SU-DHL-6 (cell line): ENCODE measurements around the gene SULF2.

Source experiments
- H2AFZ ChIP-seq: fragments of 200-600 bp; sonication (generic); 2 replicates; pipeline ENCODE4 v1.6.1; 2014; ENCODE audit warnings: low read depth, mild to moderate bottlenecking, moderate library complexity, mixed read lengths, antibody characterized with exemption, low read length; ENCODE audit not compliant: severe bottlenecking
- H3F3A ChIP-seq: fragments of 200-600 bp; shearing (Covaris generic); 2 replicates; pipeline ENCODE4 v1.6.0; 2016; ENCODE audit warnings: antibody characterized with exemption, mild to moderate bottlenecking; ENCODE audit not compliant: insufficient read depth
- H3K27ac ChIP-seq: fragments of 200-600 bp; sonication (generic); 2 replicates; pipeline ENCODE4 v1.5.1; 2016; ENCODE audit warnings: low read depth, mild to moderate bottlenecking, low read length, moderate library complexity, mixed read lengths
- H3K27me3 ChIP-seq: fragments of 200-600 bp; sonication (generic), shearing (Covaris generic); 2 replicates; pipeline ENCODE4 v1.6.0; 2014; ENCODE audit warnings: mild to moderate bottlenecking, low read length
- H3K36me3 ChIP-seq: fragments of 200-600 bp; sonication (generic); 2 replicates; pipeline ENCODE4 v1.6.1; 2014; ENCODE audit warnings: mild to moderate bottlenecking, low read length, mixed read lengths
- H3K4me2 ChIP-seq: fragments of 300-600, 200-600 bp; shearing (Covaris generic), sonication (generic); 2 replicates; pipeline ENCODE4 v1.6.0; 2014; ENCODE audit warnings: low read length, low read depth, mild to moderate bottlenecking; ENCODE audit not compliant: poor library complexity, severe bottlenecking
- H3K4me3 ChIP-seq: fragments of 200-600 bp; sonication (generic); 2 replicates; pipeline ENCODE4 v1.5.1; 2014; ENCODE audit warnings: antibody characterized with exemption, low read length, mild to moderate bottlenecking, mixed read lengths; ENCODE audit not compliant: insufficient read depth, poor library complexity, severe bottlenecking
- H3K79me2 ChIP-seq: fragments of 200-600 bp; sonication (generic); 2 replicates; pipeline ENCODE4 v1.6.1; 2014; ENCODE audit warnings: mild to moderate bottlenecking, low read length, moderate library complexity; ENCODE audit not compliant: insufficient read depth
- H3K9ac ChIP-seq: fragments of 200-600 bp; sonication (generic); 2 replicates; pipeline ENCODE4 v1.7.0; 2014; ENCODE audit warnings: mild to moderate bottlenecking, low read length
- H3K9me2 ChIP-seq: fragments of 200-600 bp; sonication (generic); replicated peaks from 2 replicates; pipeline ENCODE4 v1.6.1; 2014; ENCODE audit warnings: low read length; ENCODE audit not compliant: insufficient read depth
- H3K9me3 ChIP-seq: fragments of 200-600 bp; sonication (generic); 2 replicates; pipeline ENCODE4 v1.6.1; 2014; ENCODE audit warnings: low read length, mixed read lengths; ENCODE audit not compliant: insufficient read depth
- H4K20me1 ChIP-seq: fragments of 200-600 bp; sonication (generic); 2 replicates; pipeline ENCODE4 v1.6.1; 2014; ENCODE audit warnings: low read depth, mild to moderate bottlenecking, antibody characterized with exemption, low read length, moderate library complexity, mixed read lengths
- EZH2phosphoT487 ChIP-seq: fragments of 200-600 bp; sonication (generic), shearing (Covaris generic); conservative IDR thresholded peaks from 2 replicates; pipeline ENCODE4 v1.6.1; 2018; ENCODE audit warnings: mild to moderate bottlenecking, antibody characterized with exemption, low read length, moderate library complexity, mixed read lengths
- TF ChIP-seq, protein P1 (sequence below): fragments of 200-600 bp; sonication (generic); IDR thresholded peaks from one replicate; pipeline ENCODE4 v1.5.1; 2017; ENCODE audit warnings: antibody characterized with exemption, mild to moderate bottlenecking, low read length, moderate library complexity; ENCODE audit not compliant: insufficient read depth, poor library complexity, severe bottlenecking

Gene SULF2

DNA sequence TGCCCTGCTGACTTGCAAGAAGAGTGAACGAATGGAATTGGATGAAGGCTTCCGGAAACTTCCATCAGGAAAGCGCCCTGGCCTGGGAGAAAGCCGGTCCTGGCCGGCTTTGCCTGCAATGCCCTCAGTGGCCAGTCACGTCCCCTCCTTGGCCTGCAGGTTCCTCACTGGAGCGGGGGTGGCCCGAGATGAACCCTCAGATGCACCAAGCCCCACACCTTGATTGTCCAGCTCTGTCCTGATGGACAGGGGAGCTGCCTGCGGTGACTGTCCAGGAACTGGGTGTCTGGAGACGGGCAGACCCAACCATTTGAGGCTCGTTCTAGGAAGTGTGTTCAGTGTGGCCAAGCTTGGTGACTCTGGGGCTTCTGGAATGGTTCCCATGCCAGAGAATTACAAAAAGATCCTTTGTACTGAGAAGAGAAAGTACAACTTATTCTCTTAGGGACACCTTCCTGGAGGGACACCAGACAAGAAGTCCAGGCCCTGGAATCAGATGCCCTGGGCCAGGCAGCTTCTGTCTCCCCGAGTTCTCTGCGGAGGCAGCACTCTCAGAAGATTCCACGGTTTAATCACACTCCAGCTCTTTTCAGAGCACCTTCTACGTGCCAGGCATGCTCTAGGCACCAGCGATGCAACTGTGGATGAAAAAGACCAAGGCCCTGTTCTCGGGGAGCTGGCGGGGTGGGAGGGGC lies 17.1 kb upstream of the SULF2 start:
- Histone ChIP-seq H2AFZ (no peak overlapping the region), H3K27me3 (no peaks in the 10 kb centered on the region), H3K9me2 (no peaks in the 10 kb centered on the region), H3K79me2 (no peaks in the 10 kb centered on the region), H3K27ac (no peak overlapping the region), H3K4me3 (no peak overlapping the region), H3K36me3 (no peaks in the 10 kb centered on the region), H3K9me3 (no peaks in the 10 kb centered on the region), H4K20me1 (no peaks in the 10 kb centered on the region), H3K4me2 (no peak overlapping the region), H3K9ac (no peak overlapping the region), H3F3A (no peaks in the 10 kb centered on the region)
- no peak for TF ChIP-seq EZH2phosphoT487
- TF ChIP-seq, protein P1, sequence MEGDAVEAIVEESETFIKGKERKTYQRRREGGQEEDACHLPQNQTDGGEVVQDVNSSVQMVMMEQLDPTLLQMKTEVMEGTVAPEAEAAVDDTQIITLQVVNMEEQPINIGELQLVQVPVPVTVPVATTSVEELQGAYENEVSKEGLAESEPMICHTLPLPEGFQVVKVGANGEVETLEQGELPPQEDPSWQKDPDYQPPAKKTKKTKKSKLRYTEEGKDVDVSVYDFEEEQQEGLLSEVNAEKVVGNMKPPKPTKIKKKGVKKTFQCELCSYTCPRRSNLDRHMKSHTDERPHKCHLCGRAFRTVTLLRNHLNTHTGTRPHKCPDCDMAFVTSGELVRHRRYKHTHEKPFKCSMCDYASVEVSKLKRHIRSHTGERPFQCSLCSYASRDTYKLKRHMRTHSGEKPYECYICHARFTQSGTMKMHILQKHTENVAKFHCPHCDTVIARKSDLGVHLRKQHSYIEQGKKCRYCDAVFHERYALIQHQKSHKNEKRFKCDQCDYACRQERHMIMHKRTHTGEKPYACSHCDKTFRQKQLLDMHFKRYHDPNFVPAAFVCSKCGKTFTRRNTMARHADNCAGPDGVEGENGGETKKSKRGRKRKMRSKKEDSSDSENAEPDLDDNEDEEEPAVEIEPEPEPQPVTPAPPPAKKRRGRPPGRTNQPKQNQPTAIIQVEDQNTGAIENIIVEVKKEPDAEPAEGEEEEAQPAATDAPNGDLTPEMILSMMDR, result no peak

DNA sequence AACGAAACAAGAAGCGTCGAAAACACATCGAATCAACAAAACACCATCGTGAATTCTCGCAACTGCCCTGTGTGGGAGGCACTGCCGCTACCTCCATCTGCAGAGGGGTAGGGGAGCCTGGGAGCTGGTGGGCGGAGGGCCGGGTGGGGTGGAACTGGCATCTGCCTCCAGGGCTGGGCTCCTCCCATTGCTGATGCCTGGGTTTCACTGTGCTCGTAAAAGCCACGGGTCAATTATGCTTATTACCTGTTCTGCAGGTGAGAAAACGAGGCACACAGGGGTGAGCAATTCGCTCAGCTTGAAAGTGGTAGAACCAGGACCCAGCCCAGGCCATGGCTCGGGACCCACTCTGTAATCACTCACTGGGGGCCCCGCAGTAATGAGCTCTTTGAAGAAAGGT lies 16.5 kb upstream of the SULF2 start:
- H3K79me2 ChIP-seq, result no peaks in the 10 kb centered on the region
- no peaks in the 10 kb centered on the region for H3K9me3 ChIP-seq
- no peaks in the 10 kb centered on the region for H3K27me3 ChIP-seq
- TF ChIP-seq, protein P1, result no peak
- no peak for TF ChIP-seq EZH2phosphoT487
- H3K4me3 ChIP-seq, result no peak overlapping the region
- no peaks in the 10 kb centered on the region for H3F3A ChIP-seq
- no peaks in the 10 kb centered on the region for H3K36me3 ChIP-seq
- no peak overlapping the region for H3K4me2 ChIP-seq
- no peaks in the 10 kb centered on the region for H4K20me1 ChIP-seq
- H3K9me2 ChIP-seq, result no peaks in the 10 kb centered on the region
- H3K9ac ChIP-seq, result no peak overlapping the region
- no peak overlapping the region for H2AFZ ChIP-seq
- no peak overlapping the region for H3K27ac ChIP-seq

DNA sequence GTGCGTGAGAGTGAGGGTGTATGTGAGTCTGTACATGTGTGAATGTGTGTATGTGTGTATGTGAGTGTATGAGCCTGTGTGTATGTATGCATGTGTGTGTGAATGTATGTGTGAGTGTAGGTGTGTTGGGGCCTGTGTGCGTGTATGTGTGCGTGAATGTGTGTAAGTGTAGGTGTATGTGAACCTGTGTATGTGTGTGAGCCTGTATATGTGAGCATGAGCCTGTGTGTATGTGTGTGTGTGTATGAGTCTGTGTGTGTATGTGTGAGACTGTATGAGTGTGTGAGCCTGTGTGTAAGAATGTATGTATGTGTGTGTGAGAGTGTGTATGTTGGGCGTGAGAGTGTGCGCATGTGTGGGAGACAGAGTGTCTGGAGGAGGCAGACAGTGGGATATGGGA lies 15.8 kb upstream of the SULF2 start:
- Histone ChIP-seq H3K27me3 (no peaks in the 10 kb centered on the region), H4K20me1 (no peaks in the 10 kb centered on the region), H3K9ac (no peak overlapping the region), H2AFZ (no peak overlapping the region), H3K9me2 (no peaks in the 10 kb centered on the region), H3K4me3 (no peak overlapping the region), H3F3A (no peaks in the 10 kb centered on the region), H3K36me3 (no peaks in the 10 kb centered on the region), H3K79me2 (no peaks in the 10 kb centered on the region), H3K9me3 (no peaks in the 10 kb centered on the region), H3K4me2 (no peak overlapping the region), H3K27ac (no peak overlapping the region)
- TF ChIP-seq EZH2phosphoT487, result no peak
- TF ChIP-seq, protein P1, result no peak
